Endodermal cell (in vitro differentiated cells): ENCODE results near the gene LSM3. TPM values are rescaled to one million over a fixed set of nuclear protein-coding genes. Genes with fewer than 3 reads are reported as not detected.

ENCODE experiments used
- DNase-seq: peaks from one replicate; pipeline ENCODE4 v3.0.0-alpha.2; 2017
- H3K27ac ChIP-seq: 2 replicates; pipeline ENCODE4 v1.5.1; 2013; ENCODE audit warnings: mild to moderate bottlenecking, low read depth, low read length, moderate library complexity
- H3K27me3 ChIP-seq: 2 replicates; pipeline ENCODE4 v1.6.1; 2013; ENCODE audit warnings: mild to moderate bottlenecking, low read length, moderate library complexity; ENCODE audit not compliant: insufficient read depth, control insufficient read depth, poor library complexity, severe bottlenecking
- H3K36me3 ChIP-seq: 2 replicates; pipeline ENCODE4 v1.7.0; 2013; ENCODE audit warnings: mild to moderate bottlenecking, low read length, moderate library complexity; ENCODE audit not compliant: control insufficient read depth, insufficient read depth
- H3K4me1 ChIP-seq: one replicate; pipeline ENCODE4 v1.7.0; 2013; ENCODE audit warnings: low read length; ENCODE audit not compliant: control insufficient read depth, insufficient read depth
- H3K4me3 ChIP-seq: 2 replicates; pipeline ENCODE4 v1.5.1; 2013; ENCODE audit warnings: mild to moderate bottlenecking, low read length, moderate library complexity
- H3K9ac ChIP-seq: 2 replicates; pipeline ENCODE4 v1.6.1; 2013; ENCODE audit warnings: mild to moderate bottlenecking, low read length, moderate library complexity; ENCODE audit not compliant: poor library complexity, severe bottlenecking; ENCODE audit errors: extremely low read depth
- H3K9me3 ChIP-seq: 2 replicates; pipeline ENCODE4 v1.6.1; 2013; ENCODE audit warnings: mild to moderate bottlenecking, low read length, moderate library complexity; ENCODE audit not compliant: control insufficient read depth
- H3K27ac Mint-ChIP-seq: 2 replicates; pipeline ENCODE4 v1.8.0; 2020; ENCODE audit warnings: mixed read lengths
- H3K27me3 Mint-ChIP-seq: 2 replicates; pipeline ENCODE4 v1.8.0; 2021; ENCODE audit warnings: mild to moderate bottlenecking, mixed read lengths; ENCODE audit not compliant: insufficient read depth
- H3K36me3 Mint-ChIP-seq: 2 replicates; pipeline ENCODE4 v1.8.0; 2020; ENCODE audit warnings: low read depth, mixed read lengths
- H3K4me1 Mint-ChIP-seq: 2 replicates; pipeline ENCODE4 v1.8.0; 2020; ENCODE audit warnings: mixed read lengths
- H3K4me3 Mint-ChIP-seq: 2 replicates; pipeline ENCODE4 v1.8.0; 2020; ENCODE audit warnings: mild to moderate bottlenecking, moderate library complexity, mixed read lengths
- H3K9me3 Mint-ChIP-seq: 2 replicates; pipeline ENCODE4 v1.8.0; 2020; ENCODE audit warnings: mild to moderate bottlenecking, mixed read lengths
- CTCF ChIP-seq: fragments of 200-600 bp; sonication (generic); conservative IDR thresholded peaks from 2 replicates; pipeline ENCODE4 v1.5.0; 2021; ENCODE audit warnings: antibody characterized with exemption, mild to moderate bottlenecking
- WGBS, 2 experiments: methylation state at CpG; one replicate each; pipeline versions ENCODE4 v1.1.5 to v1.1.7; 2013; ENCODE audit warnings: missing lambda C conversion rate in 2 of 2, mixed read lengths in 1 of 2; ENCODE audit not compliant: insufficient coverage in 1 of 2, insufficient read length in 1 of 2; 5-methylcytosine and 5-hydroxymethylcytosine counted together
- total RNA-seq, 2 donors: library from RNA; stranded (reverse); fragmentation: NEBNext Ultra II Directional in 1 of 2; extraction: Animal tissue kit (Norgen Biotek cat#: 25700) in 1 of 2; gene quantifications; 2 replicates in 1 of 2; 3 replicates in 1 of 2; pipeline ENCODE4 v1.2.1, GENCODE V29; 2021

The LSM3 gene
- total RNA-seq, 2 donors from 2014 or later: 18.1 to 19.7 TPM

GRCh38 chr3:14243782-14244181 lies 65.2 kb downstream of the LSM3 start:
- Mint-ChIP-seq H3K9me3 (no peaks in the 10 kb centered on the region), H3K27me3 (peaks cover 80% of the 10 kb centered on the region), H3K36me3 (no peaks in the 10 kb centered on the region), H3K27ac (no peak overlapping the region), H3K4me1 (peaks cover 9% of the 10 kb centered on the region), H3K4me3 (no peak overlapping the region)
- WGBS, 2 experiments: 87 to 96% methylated on average over 3 to 5 of the region's 5 CpGs
- Histone ChIP-seq H3K4me1 (no peaks in the 10 kb centered on the region), H3K27me3 (peaks cover 75% of the 10 kb centered on the region), H3K9me3 (no peaks in the 10 kb centered on the region), H3K36me3 (no peaks in the 10 kb centered on the region), H3K9ac (no peak overlapping the region), H3K4me3 (no peak overlapping the region), H3K27ac (no peak overlapping the region)
- TF ChIP-seq CTCF: no peak
- peak; percentile 34 for DNase-seq

- WGBS, 2 experiments: 91 to 96% methylated on average over 9 of the region's 9 CpGs
- H3K9me3 ChIP-seq: no peaks in the 10 kb centered on the region
- Mint-ChIP-seq H3K36me3 (no peaks in the 10 kb centered on the region), H3K27me3 (peaks cover 80% of the 10 kb centered on the region), H3K4me1 (peaks cover 9% of the 10 kb centered on the region), H3K9me3 (no peaks in the 10 kb centered on the region), H3K27ac (no peak overlapping the region), H3K4me3 (no peak overlapping the region)
- H3K36me3 ChIP-seq: no peaks in the 10 kb centered on the region
- peaks cover 75% of the 10 kb centered on the region for H3K27me3 ChIP-seq
- no peak for TF ChIP-seq CTCF
- peak; percentile 22 for DNase-seq
- H3K9ac ChIP-seq: no peak overlapping the region
- no peak overlapping the region for H3K4me3 ChIP-seq
- no peaks in the 10 kb centered on the region for H3K4me1 ChIP-seq
- no peak overlapping the region for H3K27ac ChIP-seq
These were observed 66.1 kb downstream of the LSM3 start for GRCh38 chr3:14244521-14245247.

GRCh38 chr3:14245248-14245639 lies 66.6 kb downstream of the LSM3 start:
- Mint-ChIP-seq H3K27ac (no peak overlapping the region), H3K4me1 (peaks cover 9% of the 10 kb centered on the region), H3K4me3 (no peak overlapping the region), H3K9me3 (no peaks in the 10 kb centered on the region), H3K27me3 (peaks cover 78% of the 10 kb centered on the region), H3K36me3 (no peaks in the 10 kb centered on the region)
- no peak for TF ChIP-seq CTCF
- DNase-seq: peak; percentile 4
- Histone ChIP-seq H3K36me3 (no peaks in the 10 kb centered on the region), H3K27me3 (peaks cover 71% of the 10 kb centered on the region), H3K4me1 (no peaks in the 10 kb centered on the region), H3K27ac (no peak overlapping the region), H3K9ac (no peak overlapping the region), H3K9me3 (no peaks in the 10 kb centered on the region), H3K4me3 (no peak overlapping the region)
- WGBS, 2 experiments: 95% methylated on average over 6 of the region's 6 CpGs; no CpG with 5 or more reads in 1 of the 2 experiments
